GM18858 (cell line): ENCODE data around the gene SERPINA6.
"Not testable (repeated sequence)": the region's sequence is repeated elsewhere in the genome, so short reads cannot be mapped to it uniquely, and the experiment has no call there.

Source experiments
- ATAC-seq: cut with Tn5 transposase; IDR thresholded peaks from one replicate; pipeline ENCODE4 v1.9.1; 2021; ENCODE audit not compliant: unreplicated experiment

The SERPINA6 gene

GRCh38 chr14:94354638-94355185, 31.6 kb upstream of the SERPINA6 start:
- no peak for ATAC-seq

GRCh38 chr14:94354190-94354589, 31.1 kb upstream of the SERPINA6 start:
- not testable (repeated sequence) for ATAC-seq

- ATAC-seq, result no peak
Measured at GRCh38 chr14:94349276-94349675, 26.1 kb upstream of the SERPINA6 start.

DNA sequence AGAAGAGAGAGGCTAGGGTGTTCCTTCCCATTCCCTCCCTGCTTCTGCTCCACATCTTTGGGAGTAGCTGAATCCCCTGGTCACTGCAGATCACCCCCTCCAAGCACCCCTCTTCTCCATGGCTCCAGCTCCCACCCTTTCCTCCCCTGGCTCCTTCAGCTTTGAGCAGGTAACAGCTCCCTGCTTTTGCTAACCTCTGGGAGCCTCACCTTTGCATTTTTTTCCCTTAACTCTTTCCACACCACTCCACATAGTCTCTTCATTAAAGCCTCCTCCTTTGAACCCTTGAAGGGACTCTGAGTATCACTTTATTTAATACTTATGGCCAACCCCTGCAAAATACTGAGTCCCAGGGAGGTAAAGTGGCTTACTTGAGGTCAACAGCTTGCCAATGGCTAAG, 25.7 kb upstream of the SERPINA6 start:
- no peak for ATAC-seq

GRCh38 chr14:94346841-94347240, 23.7 kb upstream of the SERPINA6 start:
- no peak for ATAC-seq

DNA sequence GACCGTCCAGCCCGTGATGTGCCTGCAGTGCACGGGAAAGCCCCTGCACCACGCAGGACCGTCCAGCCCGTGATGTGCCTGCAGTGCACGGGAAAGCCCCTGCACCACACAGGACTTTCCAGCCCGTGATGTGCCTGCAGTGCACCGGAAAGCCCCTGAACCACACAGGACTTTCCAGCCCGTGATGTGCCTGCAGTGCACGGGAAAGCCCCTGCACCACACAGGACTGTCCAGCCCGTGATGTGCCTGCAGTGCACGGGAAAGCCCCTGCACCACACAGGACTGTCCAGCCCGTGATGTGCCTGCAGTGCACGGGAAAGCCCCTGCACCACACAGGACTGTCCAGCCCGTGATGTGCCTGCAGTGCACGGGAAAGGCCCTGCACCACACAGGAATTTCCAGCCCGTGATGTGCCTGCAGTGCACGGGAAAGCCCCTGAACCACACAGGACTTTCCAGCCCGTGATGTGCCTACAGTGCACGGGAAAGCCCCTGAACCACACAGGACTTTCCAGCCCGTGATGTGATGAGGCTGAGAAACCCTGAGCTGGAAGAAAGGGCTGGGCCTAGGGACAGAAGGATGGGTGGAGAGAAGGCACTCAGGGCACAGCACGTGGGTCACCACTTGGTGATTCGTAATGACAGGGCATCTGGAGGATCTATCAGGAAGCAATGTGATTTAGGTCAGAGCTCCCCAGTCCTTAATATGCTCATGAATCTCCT, 23.1 kb upstream of the SERPINA6 start:
- not testable (repeated sequence) for ATAC-seq

DNA sequence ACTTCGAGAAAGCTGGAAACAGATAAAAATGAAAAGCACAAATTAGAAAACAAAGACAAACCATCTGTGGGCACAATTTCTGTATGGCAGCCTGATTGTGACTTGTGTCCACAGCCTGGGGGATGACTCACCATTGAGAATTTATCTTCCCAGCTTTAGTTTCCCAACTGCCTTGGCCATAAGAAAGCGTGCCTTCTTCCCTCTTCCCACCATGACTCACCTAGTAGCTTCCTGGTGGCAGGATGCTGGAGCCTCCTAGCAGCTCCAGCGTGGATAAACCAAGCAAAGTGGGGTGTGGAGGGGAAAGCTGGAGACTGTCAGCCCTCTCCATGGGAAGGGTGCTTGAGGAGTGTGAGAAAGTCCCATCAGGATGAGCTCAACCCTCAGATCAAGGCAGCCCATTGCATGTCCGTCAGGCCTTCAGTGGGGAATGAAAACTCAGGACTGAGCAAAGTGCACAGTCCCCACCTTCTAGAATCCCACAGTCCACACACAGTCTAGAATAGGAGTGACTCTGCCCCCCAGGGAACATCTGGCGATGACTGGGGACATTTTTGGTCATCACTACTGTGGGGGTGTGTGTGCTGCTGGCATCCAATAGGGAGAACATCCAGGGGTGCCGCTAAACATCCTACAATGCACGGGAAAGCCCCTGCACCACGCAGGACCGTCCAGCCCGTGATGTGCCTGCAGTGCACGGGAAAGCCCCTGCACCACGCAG, 22.4 kb upstream of the SERPINA6 start:
- no peak for ATAC-seq

DNA sequence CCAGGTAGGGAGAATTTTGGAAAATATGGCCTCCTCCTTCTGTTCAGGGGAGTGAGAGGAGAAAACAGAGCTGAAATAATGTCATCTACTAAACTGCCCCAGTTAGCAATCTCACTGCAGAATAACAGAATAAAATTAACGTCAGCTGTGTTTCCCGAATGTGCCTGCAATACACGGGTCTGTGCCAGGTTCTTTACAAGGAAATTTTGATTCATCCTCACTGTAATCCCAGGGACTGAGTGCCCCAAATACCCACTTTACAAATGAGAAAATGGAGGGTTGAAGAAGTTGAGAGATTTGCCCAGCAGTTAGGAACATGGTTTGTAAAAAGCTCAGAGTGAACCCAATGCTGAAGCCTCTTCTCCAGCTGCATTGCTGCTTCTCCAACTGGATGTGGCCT, 21.3 kb upstream of the SERPINA6 start:
- ATAC-seq, result no peak

DNA sequence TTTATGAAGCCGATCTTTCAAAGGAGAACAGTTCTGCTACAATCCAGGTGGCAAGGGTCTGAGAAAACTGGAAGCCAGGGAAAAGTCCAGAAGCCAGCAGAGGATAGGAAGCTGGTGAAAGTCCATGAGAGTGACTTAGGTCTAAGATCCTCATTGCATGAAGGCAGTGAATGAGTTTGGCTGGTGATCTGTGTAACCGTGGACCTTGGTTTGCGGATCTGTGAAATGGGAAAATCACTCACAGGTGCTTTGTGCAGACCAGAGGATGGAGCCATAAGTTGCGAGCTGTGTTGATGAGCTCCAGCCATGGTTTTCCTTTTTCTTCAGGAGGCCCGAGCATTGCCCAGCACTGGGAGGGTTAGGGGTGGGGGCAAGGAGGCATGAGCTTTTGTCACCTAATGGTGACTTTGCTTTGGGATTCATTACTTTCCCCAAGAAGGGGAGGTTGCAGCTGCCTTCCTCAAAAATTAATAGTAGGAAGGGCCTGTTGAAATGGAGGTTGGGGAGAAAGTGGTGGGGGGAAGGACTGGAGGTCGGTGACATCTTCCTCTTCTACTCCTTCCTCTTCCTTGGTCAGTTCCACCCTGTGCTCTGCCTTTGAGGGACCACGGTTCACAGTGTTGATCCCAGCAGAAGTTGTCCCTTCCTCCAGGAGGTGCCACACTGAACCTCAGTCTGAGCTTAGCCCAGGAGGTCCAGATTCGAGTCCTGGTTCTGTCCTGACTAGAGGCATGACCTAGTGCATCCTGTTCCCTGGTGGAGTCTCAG, 20.3 kb upstream of the SERPINA6 start:
- no peak for ATAC-seq

- ATAC-seq, result no peak
Measured at GRCh38 chr14:94342334-94342934, 19.3 kb upstream of the SERPINA6 start.

DNA sequence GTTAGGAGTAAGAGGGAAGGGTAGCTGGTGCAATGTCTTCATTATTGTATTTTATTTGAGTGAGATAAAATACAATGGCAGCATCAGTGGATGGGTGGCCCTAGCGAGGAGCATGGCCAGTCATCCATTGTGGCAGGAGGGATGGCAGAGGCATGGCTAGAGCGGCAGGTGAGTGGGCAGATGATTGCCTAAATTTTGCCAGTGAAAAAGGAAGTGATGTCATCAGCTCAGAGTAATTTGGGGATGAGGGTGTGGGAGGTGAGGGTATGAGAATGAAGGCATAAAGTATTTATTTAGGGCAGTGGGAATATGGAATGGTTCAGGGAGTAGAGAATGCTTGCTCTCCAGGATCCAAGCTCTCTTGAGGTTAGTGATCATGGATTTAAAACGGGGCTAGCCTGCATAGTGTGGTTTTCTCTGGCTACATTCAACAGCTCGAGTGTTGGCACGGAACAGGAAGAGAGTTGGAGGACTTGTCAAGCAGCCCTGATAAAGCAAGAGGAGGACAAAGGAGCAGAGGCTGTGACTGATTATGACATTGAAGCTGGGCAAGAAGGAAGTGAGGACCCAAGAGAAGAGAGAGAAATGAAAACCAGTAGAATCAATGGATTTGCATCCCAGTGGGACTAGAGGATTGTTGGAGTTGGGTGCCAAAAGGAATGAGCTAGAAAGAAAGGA, 18.7 kb upstream of the SERPINA6 start:
- no peak for ATAC-seq

DNA sequence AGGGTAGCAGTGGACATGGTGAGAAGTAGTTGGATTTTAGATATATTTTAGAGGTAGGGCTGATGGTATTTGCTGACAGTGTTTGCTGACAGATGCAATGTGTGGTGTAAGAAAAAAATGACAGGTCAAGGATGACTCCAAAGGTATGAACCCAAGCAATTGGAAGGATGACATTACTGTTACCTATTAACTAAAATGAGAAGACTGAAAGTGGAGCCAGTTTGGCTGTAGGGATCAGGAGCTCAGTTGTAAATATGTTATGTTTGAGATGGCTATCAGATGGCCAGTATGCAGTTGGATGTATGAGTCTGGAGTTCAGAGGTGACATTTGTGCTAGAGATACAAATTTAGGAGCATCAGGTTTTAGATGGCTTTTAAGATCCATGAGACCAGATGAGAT, 17.4 kb upstream of the SERPINA6 start:
- ATAC-seq, result no peak

GRCh38 chr14:94338023-94338422, 14.9 kb upstream of the SERPINA6 start:
- ATAC-seq, result no peak

DNA sequence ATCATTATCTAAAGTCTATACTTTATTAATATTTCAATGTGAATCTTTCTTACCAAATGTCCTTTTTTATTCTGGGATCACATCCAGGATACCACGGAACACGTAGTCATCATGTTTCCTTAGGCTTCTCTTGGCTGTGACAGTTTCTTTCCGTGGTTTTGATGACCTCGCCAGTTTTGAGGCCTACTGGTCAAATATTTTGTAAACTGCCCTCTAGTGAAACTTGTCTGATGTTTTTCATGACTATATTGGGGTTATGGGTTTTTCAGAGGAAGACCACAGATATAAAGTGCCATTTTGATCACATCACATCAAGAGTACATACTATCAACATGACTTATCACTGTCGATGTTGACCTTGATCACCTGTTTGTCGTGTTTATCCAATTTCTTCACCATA, 14.1 kb upstream of the SERPINA6 start:
- no peak for ATAC-seq

GRCh38 chr14:94334872-94335271, 11.7 kb upstream of the SERPINA6 start:
- no peak for ATAC-seq

GRCh38 chr14:94332587-94332986, 9.5 kb upstream of the SERPINA6 start:
- ATAC-seq, result no peak

DNA sequence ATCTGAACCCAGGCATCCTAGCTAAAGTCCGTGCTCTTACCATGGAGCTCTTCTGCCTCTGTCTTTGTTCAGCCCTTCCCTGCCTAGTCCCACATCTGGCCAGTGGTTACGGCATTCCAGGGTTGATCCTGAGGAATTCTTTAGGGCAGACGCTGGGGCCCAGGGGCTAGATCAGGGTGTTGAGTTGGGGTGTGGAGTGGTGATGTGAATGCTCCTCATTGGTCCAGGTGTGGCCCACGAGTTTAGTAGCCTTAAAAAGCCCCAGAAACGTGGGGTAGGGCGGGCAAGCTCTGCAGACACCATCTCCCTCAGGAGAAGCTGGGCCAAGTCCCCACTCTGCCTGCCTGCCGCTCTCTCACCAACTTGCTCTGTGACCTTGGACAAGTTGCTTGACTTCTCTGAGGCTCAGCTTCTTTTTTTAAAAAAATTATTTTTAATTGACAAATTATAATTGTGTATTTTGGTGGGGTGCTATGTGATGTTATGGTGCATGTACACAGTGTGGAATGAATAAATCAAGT, 9.0 kb upstream of the SERPINA6 start:
- no peak for ATAC-seq

DNA sequence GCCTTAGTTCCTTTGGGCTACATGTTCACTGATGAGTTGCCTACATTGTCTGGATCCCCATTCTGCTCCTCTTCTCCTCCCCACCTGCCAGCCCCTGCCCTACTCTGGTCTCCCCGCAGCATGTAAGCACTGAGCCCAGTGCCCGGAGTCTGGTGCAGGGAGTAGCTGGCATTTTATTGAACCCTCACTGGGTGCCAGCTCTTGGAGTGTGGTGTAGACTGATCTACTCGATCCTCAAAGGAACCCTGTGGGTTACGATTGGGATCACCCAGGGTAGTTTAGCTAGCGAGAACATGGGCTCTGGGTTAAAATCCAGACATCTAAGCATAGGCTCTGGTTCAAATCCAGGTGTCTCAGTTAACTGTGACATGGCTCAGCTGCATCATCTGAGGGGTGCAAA, 8.3 kb upstream of the SERPINA6 start:
- ATAC-seq, result no peak

- no peak for ATAC-seq
Measured at GRCh38 chr14:94330857-94331256, 7.7 kb upstream of the SERPINA6 start.

GRCh38 chr14:94330432-94330831, 7.3 kb upstream of the SERPINA6 start:
- no peak for ATAC-seq
